Hepatocyte (in vitro differentiated cells): ENCODE data around the gene CXCL10.

Source experiments
- CTCF ChIP-seq: fragments of 200-600 bp; sonication (generic); IDR thresholded peaks from 2 replicates; pipeline ENCODE4 v1.5.1; 2016; ENCODE audit warnings: antibody characterized with exemption, mild to moderate bottlenecking; ENCODE audit not compliant: poor library complexity
- EZH2phosphoT487 ChIP-seq: fragments of 200-600 bp; sonication (generic); IDR thresholded peaks from one replicate; pipeline ENCODE4 v1.6.1; 2018; ENCODE audit warnings: antibody characterized with exemption, mild to moderate bottlenecking, low read depth, moderate library complexity; ENCODE audit not compliant: unreplicated experiment, severe bottlenecking

- TF ChIP-seq CTCF (no peak), EZH2phosphoT487 (no peak)
These were observed 47.1 kb downstream of the CXCL10 start for GRCh38 chr4:75976177-75976576.
